Measurements from ENCODE around the gene SLIT1. TPM values are rescaled to one million over a fixed set of nuclear protein-coding genes. Genes with fewer than 3 reads are reported as not detected.

The SLIT1 gene
- total and polyA plus RNA-seq, 12 donors, result 0.05 to 0.65 (median 0.15) TPM

DNA sequence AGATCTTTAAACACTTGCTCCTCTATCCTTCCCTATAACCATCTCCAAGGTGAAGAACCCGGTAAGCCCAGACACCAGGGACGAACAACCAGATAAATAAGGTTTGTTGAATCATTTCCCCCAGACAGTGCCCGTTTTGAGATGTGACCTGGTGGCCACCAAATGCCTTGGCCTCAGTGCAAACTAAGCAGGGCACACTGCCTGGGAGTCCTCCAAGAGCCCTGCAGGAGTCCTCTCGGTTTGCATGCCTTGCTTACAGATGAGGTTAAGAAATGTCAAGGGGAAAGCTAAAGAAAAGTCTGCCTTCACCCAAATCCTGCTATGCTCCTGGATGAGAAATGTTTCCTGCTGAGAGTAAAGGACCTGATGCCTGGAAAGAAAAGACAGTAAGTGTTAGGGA, 31.6 kb downstream of the SLIT1 start:
- Histone ChIP-seq H3K36me3 (replicated peaks in 1 of 2) (no peaks in the 10 kb centered on the region), H3K9me3 (replicated peaks in 1 of 3) (no peaks in the 10 kb centered on the region), H3K27ac (no peak overlapping the region), H3K27me3 (no peaks in the 10 kb centered on the region), H3K4me3 (no peak overlapping the region), H3K4me1 (replicated peaks in 1 of 2) (no peaks in the 10 kb centered on the region)
- TF ChIP-seq, protein P1, sequence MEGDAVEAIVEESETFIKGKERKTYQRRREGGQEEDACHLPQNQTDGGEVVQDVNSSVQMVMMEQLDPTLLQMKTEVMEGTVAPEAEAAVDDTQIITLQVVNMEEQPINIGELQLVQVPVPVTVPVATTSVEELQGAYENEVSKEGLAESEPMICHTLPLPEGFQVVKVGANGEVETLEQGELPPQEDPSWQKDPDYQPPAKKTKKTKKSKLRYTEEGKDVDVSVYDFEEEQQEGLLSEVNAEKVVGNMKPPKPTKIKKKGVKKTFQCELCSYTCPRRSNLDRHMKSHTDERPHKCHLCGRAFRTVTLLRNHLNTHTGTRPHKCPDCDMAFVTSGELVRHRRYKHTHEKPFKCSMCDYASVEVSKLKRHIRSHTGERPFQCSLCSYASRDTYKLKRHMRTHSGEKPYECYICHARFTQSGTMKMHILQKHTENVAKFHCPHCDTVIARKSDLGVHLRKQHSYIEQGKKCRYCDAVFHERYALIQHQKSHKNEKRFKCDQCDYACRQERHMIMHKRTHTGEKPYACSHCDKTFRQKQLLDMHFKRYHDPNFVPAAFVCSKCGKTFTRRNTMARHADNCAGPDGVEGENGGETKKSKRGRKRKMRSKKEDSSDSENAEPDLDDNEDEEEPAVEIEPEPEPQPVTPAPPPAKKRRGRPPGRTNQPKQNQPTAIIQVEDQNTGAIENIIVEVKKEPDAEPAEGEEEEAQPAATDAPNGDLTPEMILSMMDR (IDR thresholded peaks at IDR 0.05), result no peak
- TF ChIP-seq POLR2A (IDR thresholded peaks at IDR 0.05), result no peak
- no peak for DNase-seq
- 62 to 83% (median 78%) methylated on average over 4 of the region's 4 CpGs for WGBS, 4 donors
- intact Hi-C loops (cut with DNase I), result no loop called here

DNA sequence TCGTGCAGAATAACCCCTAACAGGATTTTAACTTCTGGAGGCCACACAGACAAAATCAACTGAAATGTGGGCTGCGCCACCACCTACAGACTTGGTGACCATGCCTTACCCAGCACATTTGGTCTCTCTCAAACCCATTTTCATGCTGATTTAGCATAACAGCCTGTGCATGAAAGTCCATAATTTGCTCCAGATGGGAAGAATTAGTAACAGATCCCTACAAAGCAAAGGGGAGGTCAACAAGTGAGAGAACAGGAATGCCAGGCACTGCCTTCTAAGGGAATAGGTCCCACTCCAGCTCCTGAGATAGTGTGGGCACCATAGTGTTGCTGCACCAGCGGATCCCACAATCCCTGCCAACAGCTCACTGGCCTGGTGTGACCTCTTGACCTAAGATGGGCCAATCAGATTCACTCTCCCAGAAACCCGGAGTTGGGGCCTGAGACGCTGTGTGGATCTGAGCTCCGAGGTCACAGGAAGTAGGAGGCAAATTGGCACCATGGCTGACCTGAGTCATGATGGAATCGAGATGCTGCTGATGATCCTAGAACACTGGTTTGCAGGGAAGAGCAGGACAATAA, 32.4 kb downstream of the SLIT1 start:
- Histone ChIP-seq H3K4me3 (no peak overlapping the region), H3K36me3 (replicated peaks in 1 of 2) (no peaks in the 10 kb centered on the region), H3K27ac (no peak overlapping the region), H3K9me3 (replicated peaks in 1 of 3) (no peaks in the 10 kb centered on the region), H3K27me3 (no peaks in the 10 kb centered on the region), H3K4me1 (replicated peaks in 1 of 2) (no peaks in the 10 kb centered on the region)
- TF ChIP-seq, protein P1 (IDR thresholded peaks at IDR 0.05), result no peak
- no peak for TF ChIP-seq POLR2A (IDR thresholded peaks at IDR 0.05)
- DNase-seq, result no peak
- intact Hi-C loops (cut with DNase I), result no loop called here
- 75 to 90% (median 87%) methylated on average over 7 of the region's 7 CpGs for WGBS, 4 donors

DNA sequence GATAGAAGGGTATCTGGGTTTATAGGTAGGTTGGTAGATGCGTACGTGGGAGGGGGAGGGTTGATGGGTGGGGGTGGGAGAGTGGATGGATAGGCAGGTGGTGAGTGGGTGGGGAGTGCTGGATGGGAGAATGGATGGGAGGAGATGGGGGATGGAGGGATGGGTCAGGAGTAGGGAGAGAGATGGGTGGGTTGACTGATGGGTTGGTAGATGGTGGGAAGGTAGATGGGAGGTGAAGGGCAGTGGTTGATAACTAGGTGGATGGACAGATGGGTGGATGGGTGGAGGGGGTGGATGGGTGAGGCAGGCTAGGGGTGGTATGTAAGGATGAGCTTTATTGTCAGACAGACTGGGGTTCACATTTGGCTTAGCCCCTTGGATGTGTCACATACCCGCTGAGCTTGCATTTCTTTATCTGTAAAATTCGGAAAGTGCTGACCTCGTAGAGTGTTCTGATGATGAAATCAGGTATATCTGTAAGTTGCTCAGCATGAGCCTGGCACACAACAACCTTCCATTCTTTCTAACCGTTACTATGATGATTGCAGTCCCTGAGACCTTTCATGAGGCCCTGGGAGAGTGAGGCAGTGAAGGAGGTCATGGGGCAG, 34.3 kb downstream of the SLIT1 start:
- H3K36me3 ChIP-seq (replicated peaks in 1 of 2), result no peaks in the 10 kb centered on the region
- H3K4me3 ChIP-seq, result no peak overlapping the region
- no peak overlapping the region for H3K27ac ChIP-seq
- no peak for DNase-seq
- TF ChIP-seq, protein P1 (IDR thresholded peaks at IDR 0.05), result no peak
- TF ChIP-seq POLR2A (IDR thresholded peaks at IDR 0.05), result no peak
- WGBS, 4 donors, result 66 to 85% (median 80%) methylated on average over 6 of the region's 6 CpGs
- H3K4me1 ChIP-seq (replicated peaks in 1 of 2), result no peaks in the 10 kb centered on the region
- no peaks in the 10 kb centered on the region for H3K9me3 ChIP-seq (replicated peaks in 1 of 3)
- no peaks in the 10 kb centered on the region for H3K27me3 ChIP-seq
- intact Hi-C loops (cut with DNase I), result no loop called here

DNA sequence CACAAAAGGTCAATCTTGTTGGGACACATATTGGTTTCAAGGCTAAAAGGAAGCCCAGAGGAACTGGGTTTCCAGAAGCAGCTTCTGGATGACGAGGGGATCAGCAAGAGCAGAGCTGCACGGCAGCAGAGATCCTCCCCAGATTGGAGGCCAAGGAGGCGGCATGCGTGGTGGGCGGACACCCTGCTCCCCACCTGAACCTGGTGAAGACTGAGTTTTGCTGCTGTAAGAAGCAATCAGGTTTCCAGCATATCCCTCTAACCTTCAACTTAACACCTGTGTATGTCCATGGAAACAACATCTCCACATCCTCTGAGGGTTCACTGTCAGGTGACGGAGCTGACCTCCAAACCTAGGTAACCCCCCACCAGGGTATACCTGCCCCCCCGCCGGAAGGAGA, 35.1 kb downstream of the SLIT1 start:
- no peak overlapping the region for H3K4me3 ChIP-seq
- no peaks in the 10 kb centered on the region for H3K27me3 ChIP-seq
- DNase-seq, result no peak
- 56 to 79% (median 68%) methylated on average over 3 to 8 of the region's 8 CpGs for WGBS, 4 donors
- no peak overlapping the region for H3K27ac ChIP-seq
- intact Hi-C loops (cut with DNase I), result no loop called here
- TF ChIP-seq, protein P1 (IDR thresholded peaks at IDR 0.05), result no peak
- no peak for TF ChIP-seq POLR2A (IDR thresholded peaks at IDR 0.05)
- no peaks in the 10 kb centered on the region for H3K36me3 ChIP-seq (replicated peaks in 1 of 2)
- H3K9me3 ChIP-seq (replicated peaks in 1 of 3), result no peaks in the 10 kb centered on the region
- no peaks in the 10 kb centered on the region for H3K4me1 ChIP-seq (replicated peaks in 1 of 2)

Measured in adrenal gland (tissue), 12 donors.